Dendritic cell treated with granulocyte-macrophage colony-stimulating factor and Interleukin-4, amounts not matched to agents 40 ng/mL and 50 ng/mL, for 4 days (primary cell): ENCODE measurements around the gene DSP.

Experiments
- H3K27ac Mint-ChIP-seq: one replicate; pipeline ENCODE4 v1.8.0; 2022; ENCODE audit warnings: mild to moderate bottlenecking, mixed read lengths
- H3K27me3 Mint-ChIP-seq: one replicate; pipeline ENCODE4 v1.8.0; 2022; ENCODE audit warnings: mild to moderate bottlenecking, mixed read lengths
- H3K36me3 Mint-ChIP-seq: one replicate; pipeline ENCODE4 v1.8.0; 2022; ENCODE audit warnings: low read depth, mixed read lengths
- H3K4me1 Mint-ChIP-seq: one replicate; pipeline ENCODE4 v1.8.0; 2022; ENCODE audit warnings: low read depth, mixed read lengths
- H3K4me3 Mint-ChIP-seq: one replicate; pipeline ENCODE4 v1.8.0; 2022; ENCODE audit warnings: mild to moderate bottlenecking, moderate library complexity, mixed read lengths
- H3K9me3 Mint-ChIP-seq: one replicate; pipeline ENCODE4 v1.8.0; 2022; ENCODE audit warnings: mixed read lengths
- intact Hi-C: fragments of 100-400 bp; cut with micrococcal nuclease; formaldehyde crosslinking; loops from one replicate; pipeline ENCODE4 v1.15.0; 2022

The DSP gene

GRCh38 chr6:7541175-7542064 is at the start of gene DSP:
DSP (plus strand) TSS chr6:7541671; CDS start chr6:7541916, 245 bp downstream.
- intact Hi-C loops: no loop called here
- H3K27ac Mint-ChIP-seq: peak within 1 kb of the TSS; percentile 67
- H3K4me1 Mint-ChIP-seq: peaks cover 20% of the 10 kb centered on the region
- H3K36me3 Mint-ChIP-seq: peaks cover 6% of the 10 kb centered on the region
- peaks cover 86% of the 10 kb centered on the region for H3K27me3 Mint-ChIP-seq
- H3K9me3 Mint-ChIP-seq: no peaks in the 10 kb centered on the region
- H3K4me3 Mint-ChIP-seq: peak within 1 kb of the TSS; percentile 85

DNA sequence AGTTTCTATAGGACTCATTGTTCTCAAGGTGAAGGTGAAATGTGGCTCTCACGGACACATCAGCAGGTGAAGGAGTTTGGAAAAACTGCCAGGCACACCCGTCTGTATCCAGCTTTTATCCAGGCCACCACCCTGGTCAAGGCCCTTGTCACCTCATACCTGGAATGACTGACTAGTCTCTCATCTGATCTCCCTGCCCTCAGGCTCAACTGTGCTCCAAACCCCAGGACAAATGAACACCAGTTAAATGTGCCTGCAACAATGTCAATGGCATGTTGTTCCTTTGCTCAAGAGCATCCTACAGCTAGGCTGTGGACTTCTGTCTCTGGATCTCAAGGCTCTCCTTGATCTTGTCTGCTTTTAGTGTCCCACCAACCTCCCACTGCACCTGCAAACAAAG is 47.6 kb upstream of the DSP start:
- H3K9me3 Mint-ChIP-seq: no peaks in the 10 kb centered on the region
- intact Hi-C loops: no loop called here
- H3K27ac Mint-ChIP-seq: no peak overlapping the region
- no peak overlapping the region for H3K4me3 Mint-ChIP-seq
- H3K27me3 Mint-ChIP-seq: peaks cover 19% of the 10 kb centered on the region
- no peaks in the 10 kb centered on the region for H3K4me1 Mint-ChIP-seq
- H3K36me3 Mint-ChIP-seq: no peaks in the 10 kb centered on the region

DNA sequence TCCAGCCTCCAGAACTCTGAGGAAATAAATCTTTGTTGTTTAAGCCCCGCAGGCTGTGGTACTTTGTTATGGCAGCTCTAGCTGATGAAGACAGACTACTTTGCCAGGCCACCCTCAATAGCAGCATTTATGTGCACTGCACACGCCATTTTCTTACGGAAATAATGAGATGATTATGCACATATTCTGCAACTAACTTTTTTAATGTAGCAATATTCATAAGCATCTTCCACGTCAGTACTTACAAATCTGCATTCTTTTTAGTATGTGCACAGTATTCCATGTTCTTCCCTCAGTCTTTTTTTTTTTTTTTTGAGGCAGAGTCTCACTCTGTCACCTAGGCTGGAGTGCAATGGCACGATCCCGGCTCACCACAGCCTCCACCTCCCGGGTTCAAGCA is 46.8 kb upstream of the DSP start:
- Mint-ChIP-seq H3K36me3 (no peaks in the 10 kb centered on the region), H3K4me3 (no peak overlapping the region), H3K4me1 (no peaks in the 10 kb centered on the region), H3K9me3 (no peaks in the 10 kb centered on the region), H3K27me3 (peaks cover 16% of the 10 kb centered on the region), H3K27ac (no peak overlapping the region)
- intact Hi-C loops: no loop called here

GRCh38 chr6:7496266-7496875 is 45.1 kb upstream of the DSP start:
- intact Hi-C loops: no loop called here
- Mint-ChIP-seq H3K9me3 (no peaks in the 10 kb centered on the region), H3K4me3 (no peak overlapping the region), H3K27me3 (peaks cover 16% of the 10 kb centered on the region), H3K4me1 (no peaks in the 10 kb centered on the region), H3K36me3 (no peaks in the 10 kb centered on the region), H3K27ac (no peak overlapping the region)

DNA sequence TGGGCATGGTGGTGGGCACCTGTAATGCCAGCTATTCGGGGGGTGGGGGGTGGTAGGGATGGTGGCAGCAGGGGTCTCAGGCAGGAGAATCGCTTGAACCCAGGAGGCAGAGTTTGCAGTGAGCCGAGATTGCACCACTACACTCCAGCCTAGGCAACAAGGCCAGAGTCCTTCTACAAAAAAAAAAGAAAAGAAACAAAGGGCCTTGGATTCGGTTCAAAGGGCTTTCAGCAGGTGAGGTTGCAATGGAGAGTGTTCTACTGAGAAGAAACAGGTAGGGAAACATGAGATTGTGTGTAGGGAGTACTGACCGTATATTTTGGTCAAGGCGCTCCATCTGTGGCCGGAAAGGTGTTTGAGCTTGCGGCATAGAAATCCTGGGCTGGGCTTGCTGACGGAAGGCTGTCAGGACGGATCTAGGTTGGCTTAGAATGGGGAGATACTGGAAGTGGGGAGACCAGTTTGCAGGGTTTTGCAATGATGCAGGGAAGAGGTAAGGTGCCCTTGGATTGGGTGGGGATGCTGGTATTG is 40.7 kb upstream of the DSP start:
- peaks cover 12% of the 10 kb centered on the region for H3K27me3 Mint-ChIP-seq
- H3K27ac Mint-ChIP-seq: no peak overlapping the region
- H3K4me1 Mint-ChIP-seq: peaks cover 8% of the 10 kb centered on the region
- no peaks in the 10 kb centered on the region for H3K9me3 Mint-ChIP-seq
- intact Hi-C loops: no loop called here
- H3K36me3 Mint-ChIP-seq: no peaks in the 10 kb centered on the region
- H3K4me3 Mint-ChIP-seq: no peak overlapping the region

DNA sequence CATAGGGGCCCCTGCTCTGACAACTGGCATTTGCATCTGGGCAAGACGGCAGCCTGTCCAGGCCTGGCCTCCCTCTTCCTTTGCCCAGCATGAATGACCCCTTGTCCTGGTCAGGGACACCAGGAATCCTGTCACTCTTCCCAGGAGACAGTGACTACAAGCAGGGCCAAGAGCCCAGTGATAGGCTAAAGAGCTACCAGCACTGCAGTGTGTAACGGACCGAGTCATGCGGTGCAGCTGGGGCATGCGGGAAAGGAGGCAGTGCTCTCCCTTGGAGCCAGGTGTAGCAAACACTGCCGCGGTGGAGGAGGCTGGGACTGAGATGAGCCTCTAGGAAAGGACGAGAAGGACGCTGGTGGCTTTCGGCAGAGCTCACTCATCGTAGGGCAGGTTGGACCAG is 38.7 kb upstream of the DSP start:
- intact Hi-C loops: no loop called here
- peaks cover 9% of the 10 kb centered on the region for H3K4me1 Mint-ChIP-seq
- H3K9me3 Mint-ChIP-seq: no peaks in the 10 kb centered on the region
- peaks cover 13% of the 10 kb centered on the region for H3K27me3 Mint-ChIP-seq
- H3K36me3 Mint-ChIP-seq: no peaks in the 10 kb centered on the region
- no peak overlapping the region for H3K27ac Mint-ChIP-seq
- H3K4me3 Mint-ChIP-seq: no peak overlapping the region

- peaks cover 12% of the 10 kb centered on the region for H3K27me3 Mint-ChIP-seq
- no peak overlapping the region for H3K27ac Mint-ChIP-seq
- H3K4me1 Mint-ChIP-seq: peaks cover 9% of the 10 kb centered on the region
- intact Hi-C loops: no loop called here
- no peaks in the 10 kb centered on the region for H3K9me3 Mint-ChIP-seq
- no peak overlapping the region for H3K4me3 Mint-ChIP-seq
- H3K36me3 Mint-ChIP-seq: no peaks in the 10 kb centered on the region
Observed at GRCh38 chr6:7504041-7504440, 37.4 kb upstream of the DSP start.

DNA sequence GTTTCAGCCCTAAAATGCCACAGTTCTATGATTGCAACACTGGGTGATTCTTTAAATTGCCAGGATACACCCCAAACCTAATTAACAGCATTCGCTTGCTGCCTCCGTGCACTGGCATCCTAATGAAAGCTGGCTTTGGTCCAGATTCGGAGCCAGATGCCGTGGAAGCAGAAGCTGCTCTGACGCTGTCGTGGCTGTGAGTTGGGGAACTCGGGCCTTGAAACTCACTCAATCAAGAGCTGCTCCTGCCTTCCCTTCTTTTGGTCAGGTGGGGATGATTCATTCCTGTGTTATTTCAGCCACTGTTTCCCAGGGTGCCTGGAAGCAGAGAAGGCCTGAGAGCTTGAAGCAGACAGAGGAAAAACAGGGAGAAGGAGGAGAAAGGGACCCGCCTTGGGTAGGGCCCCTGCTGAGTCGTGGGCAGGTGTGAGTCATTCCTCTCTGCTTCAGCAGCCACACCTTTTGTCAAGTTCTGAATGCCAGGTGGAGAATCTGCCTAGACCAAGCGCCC is 36.2 kb upstream of the DSP start:
- peaks cover 14% of the 10 kb centered on the region for H3K27me3 Mint-ChIP-seq
- no peaks in the 10 kb centered on the region for H3K36me3 Mint-ChIP-seq
- no peaks in the 10 kb centered on the region for H3K9me3 Mint-ChIP-seq
- H3K27ac Mint-ChIP-seq: no peak overlapping the region
- peaks cover 9% of the 10 kb centered on the region for H3K4me1 Mint-ChIP-seq
- intact Hi-C loops: no loop called here
- H3K4me3 Mint-ChIP-seq: no peak overlapping the region

GRCh38 chr6:7507600-7507999 is 33.9 kb upstream of the DSP start:
- Mint-ChIP-seq H3K9me3 (no peaks in the 10 kb centered on the region), H3K36me3 (no peaks in the 10 kb centered on the region), H3K27me3 (peaks cover 20% of the 10 kb centered on the region), H3K4me3 (no peak overlapping the region), H3K4me1 (peaks cover 9% of the 10 kb centered on the region), H3K27ac (no peak overlapping the region)
- intact Hi-C loops: no loop called here

DNA sequence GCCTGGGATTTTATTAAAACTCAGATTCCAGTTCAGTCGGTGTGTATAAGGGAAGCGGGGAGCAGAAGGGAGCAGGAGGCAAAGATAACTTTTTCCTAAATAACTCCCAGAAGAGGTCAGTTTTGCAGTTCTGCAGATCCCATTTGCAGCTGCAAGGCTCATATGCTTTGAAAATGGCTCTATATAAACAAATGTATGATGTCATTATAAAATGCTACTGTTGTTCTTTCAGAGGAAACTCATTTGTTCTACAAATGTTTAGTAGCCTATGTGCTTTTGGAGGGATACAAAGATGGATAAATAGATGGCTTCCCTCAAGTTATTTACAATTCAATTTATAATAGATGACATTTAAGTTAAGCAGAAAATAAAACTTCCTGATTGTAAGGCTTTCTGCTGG is 29.2 kb upstream of the DSP start:
- intact Hi-C loops: no loop called here
- Mint-ChIP-seq H3K27ac (no peak overlapping the region), H3K36me3 (no peaks in the 10 kb centered on the region), H3K27me3 (peaks cover 19% of the 10 kb centered on the region), H3K4me1 (no peaks in the 10 kb centered on the region), H3K4me3 (no peak overlapping the region), H3K9me3 (no peaks in the 10 kb centered on the region)

DNA sequence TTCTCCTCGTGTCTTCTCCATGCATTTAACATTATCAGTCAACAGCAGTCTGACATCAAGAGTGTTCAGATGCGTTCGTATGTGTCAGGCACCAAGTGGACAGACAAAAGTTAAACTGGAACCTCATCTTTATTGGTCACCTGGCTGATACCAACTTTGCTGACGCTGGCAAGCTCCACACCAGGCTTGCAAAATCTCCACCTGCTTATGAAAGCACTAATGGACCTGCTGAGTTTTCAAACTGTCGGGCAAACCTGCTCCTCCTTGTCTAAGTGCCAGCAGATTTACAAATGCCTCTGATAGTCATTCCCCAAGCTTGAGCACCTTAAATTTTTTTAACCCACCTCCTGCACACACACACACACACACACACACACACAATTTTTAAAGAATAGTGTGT is 27.9 kb upstream of the DSP start:
- H3K27me3 Mint-ChIP-seq: peaks cover 19% of the 10 kb centered on the region
- H3K27ac Mint-ChIP-seq: no peak overlapping the region
- H3K4me1 Mint-ChIP-seq: no peaks in the 10 kb centered on the region
- intact Hi-C loops: no loop called here
- no peaks in the 10 kb centered on the region for H3K9me3 Mint-ChIP-seq
- H3K36me3 Mint-ChIP-seq: no peaks in the 10 kb centered on the region
- H3K4me3 Mint-ChIP-seq: no peak overlapping the region

DNA sequence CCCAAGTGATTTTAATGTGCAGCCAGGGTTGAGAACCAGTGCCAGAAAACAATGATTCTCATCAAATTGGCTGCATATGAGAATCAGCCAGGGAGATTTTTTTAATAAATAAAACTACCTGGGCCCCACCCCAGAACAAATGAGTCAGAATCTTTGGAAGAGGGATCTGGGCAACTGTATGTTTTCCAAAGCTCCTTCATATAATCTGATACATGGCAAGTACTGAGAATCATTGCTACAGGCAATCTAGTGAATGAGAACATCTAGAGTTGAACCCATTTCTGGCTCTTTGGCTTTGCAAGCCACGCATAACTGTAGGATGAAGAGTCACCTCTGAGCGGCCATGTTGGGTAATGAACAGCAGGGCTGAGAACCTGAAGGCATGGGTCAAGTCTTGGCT is 26.1 kb upstream of the DSP start:
- intact Hi-C loops: no loop called here
- Mint-ChIP-seq H3K9me3 (no peaks in the 10 kb centered on the region), H3K4me1 (no peaks in the 10 kb centered on the region), H3K27ac (no peak overlapping the region), H3K36me3 (no peaks in the 10 kb centered on the region), H3K4me3 (no peak overlapping the region), H3K27me3 (peaks cover 22% of the 10 kb centered on the region)

GRCh38 chr6:7518877-7519276 is 22.6 kb upstream of the DSP start:
- peaks cover 8% of the 10 kb centered on the region for H3K4me1 Mint-ChIP-seq
- H3K36me3 Mint-ChIP-seq: no peaks in the 10 kb centered on the region
- H3K27me3 Mint-ChIP-seq: peaks cover 14% of the 10 kb centered on the region
- H3K27ac Mint-ChIP-seq: no peak overlapping the region
- intact Hi-C loops: no loop called here
- H3K4me3 Mint-ChIP-seq: no peak overlapping the region
- H3K9me3 Mint-ChIP-seq: no peaks in the 10 kb centered on the region

- Mint-ChIP-seq H3K4me3 (no peak overlapping the region), H3K36me3 (no peaks in the 10 kb centered on the region), H3K9me3 (no peaks in the 10 kb centered on the region), H3K4me1 (peaks cover 16% of the 10 kb centered on the region), H3K27ac (no peak overlapping the region), H3K27me3 (peaks cover 33% of the 10 kb centered on the region)
- intact Hi-C loops: no loop called here
Observed at GRCh38 chr6:7522873-7523272, 18.6 kb upstream of the DSP start.
